ENCODE data around the gene LAMTOR5.
"Not testable (repeated sequence)": the region's sequence is repeated elsewhere in the genome, so short reads cannot be mapped to it uniquely, and the experiment has no call there.

The LAMTOR5 gene

GRCh38 chr1:110407260-110408210, at the start of gene LAMTOR5:
LAMTOR5 (minus strand) TSS chr1:110407694; CDS start chr1:110407620, 74 bp downstream.
- DNase-seq (ENCODE audit: low spot score), result peak; percentile 80

- no peak for DNase-seq (ENCODE audit: low spot score)
Measured at GRCh38 chr1:110457206-110457605, 49.7 kb upstream of the LAMTOR5 start.

- DNase-seq (ENCODE audit: low spot score), result no peak
Measured at GRCh38 chr1:110455151-110455550, 47.7 kb upstream of the LAMTOR5 start.

- DNase-seq (ENCODE audit: low spot score), result no peak
Measured at GRCh38 chr1:110454328-110454727, 46.8 kb upstream of the LAMTOR5 start.

GRCh38 chr1:110453829-110454228, 46.3 kb upstream of the LAMTOR5 start:
- no peak for DNase-seq (ENCODE audit: low spot score)

GRCh38 chr1:110452330-110452729, 44.8 kb upstream of the LAMTOR5 start:
- DNase-seq (ENCODE audit: low spot score), result no peak

- DNase-seq (ENCODE audit: low spot score), result no peak
Measured at GRCh38 chr1:110450929-110451328, 43.4 kb upstream of the LAMTOR5 start, which contains the start of gene PROK1. PROK1 (plus strand) TSS chr1:110451149; CDS start chr1:110451217, 68 bp downstream.

- no peak for DNase-seq (ENCODE audit: low spot score)
Measured at GRCh38 chr1:110449661-110450651, 42.5 kb upstream of the LAMTOR5 start.

- no peak for DNase-seq (ENCODE audit: low spot score)
Measured at GRCh38 chr1:110444561-110444960, 37.1 kb upstream of the LAMTOR5 start.

GRCh38 chr1:110443451-110443850, 36.0 kb upstream of the LAMTOR5 start:
- DNase-seq (ENCODE audit: low spot score), result no peak

GRCh38 chr1:110441888-110442287, 34.4 kb upstream of the LAMTOR5 start:
- DNase-seq (ENCODE audit: low spot score), result no peak

GRCh38 chr1:110440877-110441276, 33.4 kb upstream of the LAMTOR5 start:
- DNase-seq (ENCODE audit: low spot score), result no peak

GRCh38 chr1:110439873-110440272, 32.4 kb upstream of the LAMTOR5 start:
- DNase-seq (ENCODE audit: low spot score), result not testable (repeated sequence)

- DNase-seq (ENCODE audit: low spot score), result no peak
Measured at GRCh38 chr1:110438893-110439292, 31.4 kb upstream of the LAMTOR5 start.

GRCh38 chr1:110437645-110438299, 30.3 kb upstream of the LAMTOR5 start:
- not testable (repeated sequence) for DNase-seq (ENCODE audit: low spot score)

GRCh38 chr1:110436635-110437034, 29.1 kb upstream of the LAMTOR5 start:
- DNase-seq (ENCODE audit: low spot score), result no peak

- DNase-seq (ENCODE audit: low spot score), result no peak
Measured at GRCh38 chr1:110434946-110435345, 27.5 kb upstream of the LAMTOR5 start.

- DNase-seq (ENCODE audit: low spot score), result no peak
Measured at GRCh38 chr1:110433803-110434202, 26.3 kb upstream of the LAMTOR5 start.

GRCh38 chr1:110433213-110433612, 25.7 kb upstream of the LAMTOR5 start:
- DNase-seq (ENCODE audit: low spot score), result no peak

GRCh38 chr1:110430901-110431300, 23.4 kb upstream of the LAMTOR5 start:
- no peak for DNase-seq (ENCODE audit: low spot score)

GRCh38 chr1:110430366-110430765, 22.9 kb upstream of the LAMTOR5 start:
- DNase-seq (ENCODE audit: low spot score), result no peak

- DNase-seq (ENCODE audit: low spot score), result no peak
Measured at GRCh38 chr1:110428946-110429345, 21.5 kb upstream of the LAMTOR5 start.

Measured in germinal center (tissue), 1 donor.